ENCODE data around the gene SDSL.

SDSL gene

GRCh38 chr12:113422030-113422885, at the start of gene SDSL:
Gene SDSL (plus strand): TSS chr12:113422380. CDS start chr12:113427983, 5,603 bp downstream.
- Mint-ChIP-seq H3K4me1 (ENCODE audit: low read depth) (no peaks in the 10 kb centered on the region), H3K9me3 (ENCODE audit: low read depth) (no peaks in the 10 kb centered on the region), H3K27me3 (peaks cover under 1% of the 10 kb centered on the region), H3K36me3 (no peaks in the 10 kb centered on the region), H3K27ac (no peak within 1 kb of the TSS), H3K4me3 (no peak within 1 kb of the TSS)

GRCh38 chr12:113373440-113373839, 48.7 kb upstream of the SDSL start:
- H3K27me3 Mint-ChIP-seq, result no peaks in the 10 kb centered on the region
- peaks cover 16% of the 10 kb centered on the region for H3K36me3 Mint-ChIP-seq
- no peak overlapping the region for H3K4me3 Mint-ChIP-seq
- no peak overlapping the region for H3K27ac Mint-ChIP-seq
- no peaks in the 10 kb centered on the region for H3K9me3 Mint-ChIP-seq (ENCODE audit: low read depth)
- no peaks in the 10 kb centered on the region for H3K4me1 Mint-ChIP-seq (ENCODE audit: low read depth)

- Mint-ChIP-seq H3K27ac (no peak overlapping the region), H3K4me1 (ENCODE audit: low read depth) (no peaks in the 10 kb centered on the region), H3K4me3 (no peak overlapping the region), H3K36me3 (peaks cover 16% of the 10 kb centered on the region), H3K27me3 (no peaks in the 10 kb centered on the region), H3K9me3 (ENCODE audit: low read depth) (no peaks in the 10 kb centered on the region)
Measured at GRCh38 chr12:113373969-113374368, 48.2 kb upstream of the SDSL start.

GRCh38 chr12:113374823-113375428, 47.3 kb upstream of the SDSL start:
- no peaks in the 10 kb centered on the region for H3K9me3 Mint-ChIP-seq (ENCODE audit: low read depth)
- H3K27ac Mint-ChIP-seq, result no peak overlapping the region
- no peaks in the 10 kb centered on the region for H3K27me3 Mint-ChIP-seq
- peaks cover 14% of the 10 kb centered on the region for H3K36me3 Mint-ChIP-seq
- no peaks in the 10 kb centered on the region for H3K4me1 Mint-ChIP-seq (ENCODE audit: low read depth)
- no peak overlapping the region for H3K4me3 Mint-ChIP-seq

- no peaks in the 10 kb centered on the region for H3K27me3 Mint-ChIP-seq
- no peak overlapping the region for H3K4me3 Mint-ChIP-seq
- H3K9me3 Mint-ChIP-seq (ENCODE audit: low read depth), result no peaks in the 10 kb centered on the region
- peaks cover 10% of the 10 kb centered on the region for H3K36me3 Mint-ChIP-seq
- no peaks in the 10 kb centered on the region for H3K4me1 Mint-ChIP-seq (ENCODE audit: low read depth)
- no peak overlapping the region for H3K27ac Mint-ChIP-seq
Measured at GRCh38 chr12:113378291-113378690, 43.9 kb upstream of the SDSL start.

- no peaks in the 10 kb centered on the region for H3K27me3 Mint-ChIP-seq
- H3K4me3 Mint-ChIP-seq, result no peak overlapping the region
- no peak overlapping the region for H3K27ac Mint-ChIP-seq
- no peaks in the 10 kb centered on the region for H3K9me3 Mint-ChIP-seq (ENCODE audit: low read depth)
- peaks cover 8% of the 10 kb centered on the region for H3K36me3 Mint-ChIP-seq
- no peaks in the 10 kb centered on the region for H3K4me1 Mint-ChIP-seq (ENCODE audit: low read depth)
Measured at GRCh38 chr12:113381220-113381619, 41.0 kb upstream of the SDSL start.

- H3K27me3 Mint-ChIP-seq, result no peaks in the 10 kb centered on the region
- no peak overlapping the region for H3K27ac Mint-ChIP-seq
- H3K9me3 Mint-ChIP-seq (ENCODE audit: low read depth), result no peaks in the 10 kb centered on the region
- H3K4me1 Mint-ChIP-seq (ENCODE audit: low read depth), result no peaks in the 10 kb centered on the region
- no peak overlapping the region for H3K4me3 Mint-ChIP-seq
- H3K36me3 Mint-ChIP-seq, result peaks cover 7% of the 10 kb centered on the region
Measured at GRCh38 chr12:113382206-113382605, 40.0 kb upstream of the SDSL start.

- no peak overlapping the region for H3K27ac Mint-ChIP-seq
- no peaks in the 10 kb centered on the region for H3K9me3 Mint-ChIP-seq (ENCODE audit: low read depth)
- H3K4me3 Mint-ChIP-seq, result no peak overlapping the region
- no peaks in the 10 kb centered on the region for H3K27me3 Mint-ChIP-seq
- no peaks in the 10 kb centered on the region for H3K4me1 Mint-ChIP-seq (ENCODE audit: low read depth)
- peaks cover 3% of the 10 kb centered on the region for H3K36me3 Mint-ChIP-seq
Measured at GRCh38 chr12:113384778-113385177, 37.4 kb upstream of the SDSL start.

GRCh38 chr12:113385282-113385882, 36.8 kb upstream of the SDSL start:
- Mint-ChIP-seq H3K9me3 (ENCODE audit: low read depth) (no peaks in the 10 kb centered on the region), H3K27me3 (no peaks in the 10 kb centered on the region), H3K27ac (no peak overlapping the region), H3K4me1 (ENCODE audit: low read depth) (no peaks in the 10 kb centered on the region), H3K4me3 (no peak overlapping the region), H3K36me3 (peaks cover 3% of the 10 kb centered on the region)

- Mint-ChIP-seq H3K27ac (no peak overlapping the region), H3K36me3 (peaks cover 5% of the 10 kb centered on the region), H3K27me3 (no peaks in the 10 kb centered on the region), H3K4me1 (ENCODE audit: low read depth) (no peaks in the 10 kb centered on the region), H3K4me3 (no peak overlapping the region), H3K9me3 (ENCODE audit: low read depth) (no peaks in the 10 kb centered on the region)
Measured at GRCh38 chr12:113386866-113387566, 35.2 kb upstream of the SDSL start.

- H3K4me1 Mint-ChIP-seq (ENCODE audit: low read depth), result no peaks in the 10 kb centered on the region
- H3K27ac Mint-ChIP-seq, result no peak overlapping the region
- H3K9me3 Mint-ChIP-seq (ENCODE audit: low read depth), result no peaks in the 10 kb centered on the region
- peaks cover 5% of the 10 kb centered on the region for H3K36me3 Mint-ChIP-seq
- H3K4me3 Mint-ChIP-seq, result no peak overlapping the region
- no peaks in the 10 kb centered on the region for H3K27me3 Mint-ChIP-seq
Measured at GRCh38 chr12:113387631-113388030, 34.5 kb upstream of the SDSL start.

- Mint-ChIP-seq H3K27ac (no peak overlapping the region), H3K4me1 (ENCODE audit: low read depth) (no peaks in the 10 kb centered on the region), H3K27me3 (no peaks in the 10 kb centered on the region), H3K4me3 (no peak overlapping the region), H3K9me3 (ENCODE audit: low read depth) (no peaks in the 10 kb centered on the region), H3K36me3 (peaks cover 5% of the 10 kb centered on the region)
Measured at GRCh38 chr12:113388351-113388750, 33.8 kb upstream of the SDSL start.

- Mint-ChIP-seq H3K9me3 (ENCODE audit: low read depth) (no peaks in the 10 kb centered on the region), H3K36me3 (peaks cover 2% of the 10 kb centered on the region), H3K27me3 (no peaks in the 10 kb centered on the region), H3K4me1 (ENCODE audit: low read depth) (no peaks in the 10 kb centered on the region), H3K27ac (no peak overlapping the region), H3K4me3 (no peak overlapping the region)
Measured at GRCh38 chr12:113390064-113391043, 31.8 kb upstream of the SDSL start.

- Mint-ChIP-seq H3K36me3 (peaks cover 2% of the 10 kb centered on the region), H3K4me1 (ENCODE audit: low read depth) (no peaks in the 10 kb centered on the region), H3K9me3 (ENCODE audit: low read depth) (no peaks in the 10 kb centered on the region), H3K27ac (no peak overlapping the region), H3K4me3 (no peak overlapping the region), H3K27me3 (no peaks in the 10 kb centered on the region)
Measured at GRCh38 chr12:113391145-113391544, 31.0 kb upstream of the SDSL start.

Data from activated naive CD8-positive, alpha-beta T cell (primary cell).